HEK293T (cell line): ENCODE data around the gene CYTL1.

Experiments used
- BHLHE40 ChIP-seq: fragments of 450-650 bp; IDR thresholded peaks from 2 replicates; pipeline ENCODE4 v1.6.1; 2016; ENCODE audit warnings: mild to moderate bottlenecking, moderate library complexity, borderline replicate concordance
- CTBP1 ChIP-seq: fragments of 450-650 bp; IDR thresholded peaks from 2 replicates; pipeline ENCODE4 v1.6.1; 2016; ENCODE audit warnings: borderline replicate concordance
- FOXK2 ChIP-seq: fragments of 450-650 bp; IDR thresholded peaks from 2 replicates; pipeline ENCODE4 v1.6.1; 2016; ENCODE audit warnings: mild to moderate bottlenecking
- FOXM1 ChIP-seq: fragments of 450-650 bp; IDR thresholded peaks from 2 replicates; pipeline ENCODE4 v1.6.1; 2017; ENCODE audit warnings: mild to moderate bottlenecking, borderline replicate concordance
- L3MBTL2 ChIP-seq: fragments of 450-650 bp; conservative IDR thresholded peaks from 2 replicates; pipeline ENCODE4 v1.6.1; 2016; ENCODE audit warnings: mild to moderate bottlenecking
- LEF1 ChIP-seq: fragments of 450-650 bp; IDR thresholded peaks from 2 replicates; pipeline ENCODE4 v1.6.1; 2017; ENCODE audit warnings: mild to moderate bottlenecking, borderline replicate concordance
- NFRKB ChIP-seq: fragments of 450-650 bp; IDR thresholded peaks from 2 replicates; pipeline ENCODE4 v1.6.1; 2016; ENCODE audit warnings: mild to moderate bottlenecking, moderate library complexity
- SUZ12 ChIP-seq: fragments of 450-650 bp; IDR thresholded peaks from 2 replicates; pipeline ENCODE4 v1.6.1; 2016; ENCODE audit warnings: mild to moderate bottlenecking
- TF ChIP-seq, protein P1 (sequence below): fragments of 450-650 bp; IDR thresholded peaks from 2 replicates; pipeline ENCODE4 v1.6.1; 2016

DNA sequence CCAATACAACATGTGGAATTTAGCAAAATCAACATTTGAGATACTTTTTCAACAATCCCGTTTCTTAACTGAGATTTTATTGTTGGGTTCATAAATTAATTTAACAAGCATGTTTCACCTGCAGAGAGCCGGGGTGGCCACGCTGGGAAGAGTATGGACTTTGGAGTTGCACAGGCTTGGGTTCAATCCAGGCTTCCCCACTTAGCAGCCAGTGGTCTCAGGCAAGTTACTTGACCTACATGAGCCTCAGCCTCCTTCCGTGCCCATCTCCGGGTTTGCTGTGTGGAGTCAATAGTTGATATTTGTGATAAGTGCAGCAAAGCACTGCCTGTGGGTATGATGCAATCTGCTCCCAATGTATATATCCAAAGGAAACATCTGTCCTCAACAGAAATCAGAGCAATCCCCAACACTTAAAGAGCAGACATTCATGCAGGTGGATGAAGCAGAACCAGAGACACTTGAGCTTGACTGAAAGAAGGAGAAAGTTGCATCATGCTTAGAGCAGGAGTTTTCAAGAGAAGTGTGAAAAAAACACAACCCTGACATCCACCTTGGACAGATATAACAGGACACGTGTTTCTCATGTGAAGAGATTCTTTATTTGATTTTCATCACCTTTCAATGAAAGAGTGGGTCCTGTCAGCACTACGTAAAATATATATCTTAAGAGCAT is 5.1 kb downstream of the CYTL1 start:
- TF ChIP-seq, protein P1, sequence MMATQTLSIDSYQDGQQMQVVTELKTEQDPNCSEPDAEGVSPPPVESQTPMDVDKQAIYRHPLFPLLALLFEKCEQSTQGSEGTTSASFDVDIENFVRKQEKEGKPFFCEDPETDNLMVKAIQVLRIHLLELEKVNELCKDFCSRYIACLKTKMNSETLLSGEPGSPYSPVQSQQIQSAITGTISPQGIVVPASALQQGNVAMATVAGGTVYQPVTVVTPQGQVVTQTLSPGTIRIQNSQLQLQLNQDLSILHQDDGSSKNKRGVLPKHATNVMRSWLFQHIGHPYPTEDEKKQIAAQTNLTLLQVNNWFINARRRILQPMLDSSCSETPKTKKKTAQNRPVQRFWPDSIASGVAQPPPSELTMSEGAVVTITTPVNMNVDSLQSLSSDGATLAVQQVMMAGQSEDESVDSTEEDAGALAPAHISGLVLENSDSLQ: no peak
- no peak for TF ChIP-seq CTBP1
- TF ChIP-seq BHLHE40: no peak
- TF ChIP-seq L3MBTL2: no peak
- no peak for TF ChIP-seq FOXM1
- no peak for TF ChIP-seq LEF1
- TF ChIP-seq SUZ12: no peak
- TF ChIP-seq NFRKB: no peak
- TF ChIP-seq FOXK2: no peak
